K562 (cell line): ENCODE measurements around the gene TYROBP.

Experiments
- KDM1A ChIP-seq, 2 experiments: fragments of 450-650 bp; IDR thresholded peaks; 2 replicates each; pipeline ENCODE4 v1.6.1; 2016; ENCODE audit warnings: mild to moderate bottlenecking in 2 of 2
- MED1 ChIP-seq: sonication (generic); formaldehyde crosslinking; IDR thresholded peaks from 2 replicates; pipeline ENCODE4 v1.8.1; 2023; ENCODE audit warnings: missing genetic modification reagents, borderline replicate concordance
- ZNF507 ChIP-seq: conservative IDR thresholded peaks from 2 replicates; pipeline ENCODE4 v1.6.1; 2017; ENCODE audit warnings: missing genetic modification characterization, missing compliant biosample characterization

- TF ChIP-seq ZNF507 (no peak), MED1 (no peak), KDM1A (IDR thresholded peaks at IDR 0.05) (no peak)
Observed at GRCh38 chr19:35915443-35915842, 7.3 kb upstream of the TYROBP start.
